ENCODE measurements around the gene POLDIP3. TPM values are rescaled to one million over a fixed set of nuclear protein-coding genes. Genes with fewer than 3 reads are reported as not detected.

The POLDIP3 gene
- total and polyA plus RNA-seq, 2 donors (not counting 3 experiments of a cell fraction or from before 2014, with no cell fraction given) = 29.3 to 60.4 TPM

GRCh38 chr22:42655693-42656092 lies 41.0 kb upstream of the POLDIP3 start:
- Histone ChIP-seq H3K36me3 (ENCODE audit: control insufficient read depth in 2 of 2, extremely low read depth in 1 of 2, insufficient read depth in 2 of 2, low read length in 2 of 2) (no peaks in the 10 kb centered on the region), H3K4me1 (ENCODE audit: control insufficient read depth, extremely low read depth, insufficient read depth, low read length) (no peaks in the 10 kb centered on the region), H2AFZ (ENCODE audit: low read depth, low read length) (no peak overlapping the region), H3K27me3 (ENCODE audit: control insufficient read depth in 2 of 2, insufficient read depth in 2 of 2, low read length in 2 of 2) (no peaks in the 10 kb centered on the region), H3K4me3 (replicated peaks in 1 of 3; ENCODE audit: insufficient read depth in 1 of 3, low read depth in 1 of 3, low read length in 3 of 3) (no peak overlapping the region), H4K20me1 (replicated peaks; ENCODE audit: control insufficient read depth, extremely low read depth, insufficient read depth, low read length) (no peaks in the 10 kb centered on the region), H3K9me1 (replicated peaks; ENCODE audit: control insufficient read depth, extremely low read depth, insufficient read depth, low read length) (no peaks in the 10 kb centered on the region), H3K79me2 (ENCODE audit: control insufficient read depth, insufficient read depth, low read length) (no peaks in the 10 kb centered on the region), H3K4me2 (ENCODE audit: insufficient read depth, low read length) (no peak overlapping the region), H3K27ac (ENCODE audit: insufficient read depth, low read depth, low read length) (no peak overlapping the region), H3K9ac (replicated peaks; ENCODE audit: extremely low read depth, insufficient read depth, low read length) (no peak overlapping the region), H3K9me3 (replicated peaks; ENCODE audit: control insufficient read depth, insufficient read depth, low read length) (no peaks in the 10 kb centered on the region)
- BruUV-seq (replicated peaks) = no TSS peak
- POLR2A ChIA-PET = no interaction called here
- intact Hi-C loops (cut with micrococcal nuclease) (no loop called here), dilution Hi-C loops (cut with MboI; ENCODE audit: extremely low pct_ligation_motif_present, low sequenced_read_pairs) (no loop called here)
- FAIRE-seq = no peak
- DNase-seq (ENCODE audit: low read depth, low spot score) = no peak
- no peak for TF ChIP-seq GATA2 (IDR thresholded peaks at IDR 0.05; ENCODE audit: insufficient read depth, insufficient read length, low read depth, low read length)
- TF ChIP-seq POLR2AphosphoS5 (IDR thresholded peaks at IDR 0.05; ENCODE audit: insufficient read depth, low read depth, low read length) = no peak
- TF ChIP-seq EZH2 (IDR thresholded peaks at IDR 0.05; ENCODE audit: borderline replicate concordance, low read depth, low read length, severe bottlenecking) = no peak
- no peak for TF ChIP-seq POLR2A (IDR thresholded peaks at IDR 0.05; ENCODE audit: low read depth, low read length)
- TF ChIP-seq JUN (IDR thresholded peaks at IDR 0.05; ENCODE audit: borderline replicate concordance, insufficient read depth, insufficient read length, low read depth) = no peak
- TF ChIP-seq, protein P1, sequence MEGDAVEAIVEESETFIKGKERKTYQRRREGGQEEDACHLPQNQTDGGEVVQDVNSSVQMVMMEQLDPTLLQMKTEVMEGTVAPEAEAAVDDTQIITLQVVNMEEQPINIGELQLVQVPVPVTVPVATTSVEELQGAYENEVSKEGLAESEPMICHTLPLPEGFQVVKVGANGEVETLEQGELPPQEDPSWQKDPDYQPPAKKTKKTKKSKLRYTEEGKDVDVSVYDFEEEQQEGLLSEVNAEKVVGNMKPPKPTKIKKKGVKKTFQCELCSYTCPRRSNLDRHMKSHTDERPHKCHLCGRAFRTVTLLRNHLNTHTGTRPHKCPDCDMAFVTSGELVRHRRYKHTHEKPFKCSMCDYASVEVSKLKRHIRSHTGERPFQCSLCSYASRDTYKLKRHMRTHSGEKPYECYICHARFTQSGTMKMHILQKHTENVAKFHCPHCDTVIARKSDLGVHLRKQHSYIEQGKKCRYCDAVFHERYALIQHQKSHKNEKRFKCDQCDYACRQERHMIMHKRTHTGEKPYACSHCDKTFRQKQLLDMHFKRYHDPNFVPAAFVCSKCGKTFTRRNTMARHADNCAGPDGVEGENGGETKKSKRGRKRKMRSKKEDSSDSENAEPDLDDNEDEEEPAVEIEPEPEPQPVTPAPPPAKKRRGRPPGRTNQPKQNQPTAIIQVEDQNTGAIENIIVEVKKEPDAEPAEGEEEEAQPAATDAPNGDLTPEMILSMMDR (IDR thresholded peaks at IDR 0.05; ENCODE audit: extremely low read depth in 1 of 2, insufficient read depth in 1 of 2, low read depth in 1 of 2, low read length in 2 of 2) = no peak
- no peak for TF ChIP-seq FOS (IDR thresholded peaks at IDR 0.05; ENCODE audit: borderline replicate concordance, insufficient read depth, low read length)
- no peak for TF ChIP-seq MAX (IDR thresholded peaks at IDR 0.05; ENCODE audit: insufficient read depth, insufficient read length)
- CTCF ChIA-PET = interaction anchor here (1.6 kb wide), 1 partner anchor 164 kb away, joined by 5 read pairs; no protein-coding TSS in a partner anchor
